Right lobe of liver (tissue), 4 donors: ENCODE data around the gene DERA.

Experiments
- POLR2A ChIP-seq: fragments of 450-650 bp; IDR thresholded peaks from one replicate; pipeline ENCODE4 v1.6.1; 2017; ENCODE audit warnings: antibody characterized with exemption, mild to moderate bottlenecking
- TF ChIP-seq, protein P1 (sequence below), 4 donors: fragments of 200-600 bp in 3 of 4; fragments of 450-650 bp in 1 of 4; IDR thresholded peaks; one replicate each; pipeline versions ENCODE4 v1.5.1 to v1.8.0; 2016 to 2022; ENCODE audit warnings: antibody characterized with exemption in 4 of 4, mild to moderate bottlenecking in 2 of 4
- donor health status: DM: no; HTN: no; CAD: no.
- donor health status: DM: no; HTN: no; CAD: no.
- donor health status: DM: no; HTN: yes; CAD: no.

- TF ChIP-seq, protein P1, sequence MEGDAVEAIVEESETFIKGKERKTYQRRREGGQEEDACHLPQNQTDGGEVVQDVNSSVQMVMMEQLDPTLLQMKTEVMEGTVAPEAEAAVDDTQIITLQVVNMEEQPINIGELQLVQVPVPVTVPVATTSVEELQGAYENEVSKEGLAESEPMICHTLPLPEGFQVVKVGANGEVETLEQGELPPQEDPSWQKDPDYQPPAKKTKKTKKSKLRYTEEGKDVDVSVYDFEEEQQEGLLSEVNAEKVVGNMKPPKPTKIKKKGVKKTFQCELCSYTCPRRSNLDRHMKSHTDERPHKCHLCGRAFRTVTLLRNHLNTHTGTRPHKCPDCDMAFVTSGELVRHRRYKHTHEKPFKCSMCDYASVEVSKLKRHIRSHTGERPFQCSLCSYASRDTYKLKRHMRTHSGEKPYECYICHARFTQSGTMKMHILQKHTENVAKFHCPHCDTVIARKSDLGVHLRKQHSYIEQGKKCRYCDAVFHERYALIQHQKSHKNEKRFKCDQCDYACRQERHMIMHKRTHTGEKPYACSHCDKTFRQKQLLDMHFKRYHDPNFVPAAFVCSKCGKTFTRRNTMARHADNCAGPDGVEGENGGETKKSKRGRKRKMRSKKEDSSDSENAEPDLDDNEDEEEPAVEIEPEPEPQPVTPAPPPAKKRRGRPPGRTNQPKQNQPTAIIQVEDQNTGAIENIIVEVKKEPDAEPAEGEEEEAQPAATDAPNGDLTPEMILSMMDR (IDR thresholded peaks at IDR 0.05), result no peak
- TF ChIP-seq POLR2A, result no peak
Observed at GRCh38 chr12:16020031-16020430, 108.9 kb downstream of the DERA start.
